Posterior cingulate gyrus (tissue), 11 donors: ENCODE results near the gene HAPLN2.
A peak's percentile ranks its signal among the peaks of the same experiment; 100 is the strongest.

Experiments used
- DNase-seq, 10 donors: peaks; one replicate each; pipeline versions ENCODE4 v3.0.0 to v3.0.0-alpha.2; 2020 to 2021; ENCODE audit warnings: mixed read lengths in 3 of 10
- intact Hi-C: fragments of 100-400 bp; cut with DNase I; formaldehyde crosslinking; loops from one replicate; pipeline ENCODE4 v1.15.1; 2023

HAPLN2 gene

DNA sequence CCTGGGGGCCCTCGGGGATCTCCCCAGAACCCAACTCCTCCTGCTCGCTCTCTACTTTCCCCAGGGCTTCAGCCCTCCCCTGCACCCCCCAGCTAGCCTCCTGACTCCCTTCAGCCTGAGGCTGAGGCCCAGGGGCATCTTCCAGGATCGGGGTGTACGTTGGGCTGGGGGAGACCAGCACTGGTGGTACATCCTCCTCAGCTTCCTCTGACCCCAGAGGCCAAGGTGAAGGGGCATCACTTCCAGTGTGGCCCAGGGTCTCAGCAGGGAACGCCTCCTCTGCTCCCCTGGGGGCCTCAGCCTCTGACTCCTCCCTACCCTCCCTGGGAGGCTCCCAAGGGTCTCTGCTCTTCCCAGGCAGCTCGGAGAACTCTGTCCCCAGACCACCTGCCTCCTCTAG is 51.1 kb downstream of the HAPLN2 start:
- intact Hi-C loops: no loop called here
- no peak for DNase-seq

DNA sequence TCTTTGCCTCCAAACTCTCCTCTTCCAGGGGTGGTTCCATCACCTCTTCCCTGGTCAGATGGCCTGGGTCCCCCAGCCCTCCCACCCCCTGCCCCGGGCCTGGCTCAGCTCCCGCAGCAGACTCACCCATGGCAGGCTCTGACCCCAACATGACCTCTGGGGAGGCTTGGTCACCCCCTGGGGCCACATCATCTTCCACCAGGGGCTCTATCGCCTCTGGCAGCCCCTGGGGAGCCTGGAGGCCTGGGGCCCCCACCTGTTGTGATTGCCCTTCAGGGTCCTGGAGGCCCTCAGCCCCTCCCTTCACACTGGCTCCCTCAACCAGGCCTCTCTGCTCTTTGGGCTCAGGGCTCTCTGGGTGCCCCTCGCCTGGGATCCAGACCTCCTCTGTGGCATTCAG is 51.6 kb downstream of the HAPLN2 start:
- DNase-seq: no peak
- intact Hi-C loops: no loop called here

DNA sequence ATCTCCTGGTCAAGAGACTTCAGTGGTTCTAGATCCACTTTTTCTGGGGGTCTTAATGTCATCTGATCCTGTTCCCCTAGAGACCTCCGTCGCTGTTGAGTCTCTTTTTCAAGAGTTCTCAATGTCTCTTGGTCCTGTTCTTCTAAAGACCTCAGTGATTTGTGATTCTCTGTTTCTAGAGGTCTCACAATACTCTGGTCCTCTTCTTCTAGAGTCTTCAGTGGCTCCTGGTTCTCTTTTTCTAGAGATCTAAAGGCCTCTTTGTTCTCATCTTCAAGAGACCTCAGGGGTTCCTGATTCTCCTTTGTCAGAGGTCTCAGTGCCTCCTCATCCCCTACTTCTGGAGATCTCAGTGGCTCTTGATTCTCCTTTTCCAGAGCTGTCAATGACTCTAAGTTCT is 52.6 kb downstream of the HAPLN2 start:
- DNase-seq: no peak
- intact Hi-C loops: no loop called here

DNA sequence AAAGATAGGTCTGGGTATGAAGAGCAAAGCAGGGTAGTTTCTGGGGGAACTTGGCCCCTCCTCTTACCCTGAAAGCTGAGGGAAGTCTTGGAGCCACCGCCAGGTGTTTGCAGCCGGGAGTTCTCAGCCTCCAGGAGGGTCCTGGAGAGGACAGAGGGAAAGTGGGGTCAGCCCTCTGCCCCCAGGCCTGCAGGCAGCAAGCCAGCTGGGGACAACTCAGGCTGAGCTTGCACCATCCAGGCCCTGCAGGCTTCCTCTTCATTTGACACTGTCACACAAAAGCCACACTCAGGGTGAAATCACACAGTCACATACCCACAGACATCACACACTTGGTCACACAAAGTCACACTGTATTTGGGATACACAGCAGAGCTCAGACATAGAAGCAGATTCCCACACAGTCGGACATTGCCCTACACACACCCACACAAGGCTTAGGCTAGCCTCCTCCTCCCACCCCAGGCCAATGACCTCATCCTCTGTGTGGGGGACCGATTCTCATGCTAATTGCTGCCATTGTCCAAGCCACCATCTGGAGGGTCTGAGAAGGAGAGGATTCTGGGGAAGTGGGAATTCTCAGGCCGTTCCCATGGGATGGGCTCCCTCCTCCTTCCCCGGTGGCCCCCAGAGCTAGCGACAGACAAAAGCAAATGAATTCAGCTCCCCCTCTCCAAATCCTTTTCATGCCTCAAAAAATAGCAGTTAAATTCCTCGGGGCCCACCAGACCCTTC is 54.3 kb downstream of the HAPLN2 start:
- peak in 2 of 10 donors; percentile 46 to 49 for DNase-seq
- intact Hi-C loops: no loop called here
